ENCODE results near the gene KIF3C. TPM values are rescaled to one million over a fixed set of nuclear protein-coding genes. Genes with fewer than 3 reads are reported as not detected.
A peak's percentile ranks its signal among the peaks of the same experiment; 100 is the strongest.

The KIF3C gene
- total and polyA plus RNA-seq, 9 of the 15 experiments (the other 6 are each of a cell fraction or from before 2014, with no cell fraction given) = 0.69 to 6.7 (median 3.3) TPM

- DNase-seq (ENCODE audit: extremely low read depth in 1 of 4, low spot score in 3 of 4) = no peak
- Histone ChIP-seq H3K9me3 (replicated peaks; ENCODE audit: control insufficient read depth, insufficient read depth, low read depth, low read length) (no peaks in the 10 kb centered on the region), H3K9ac (ENCODE audit: insufficient read depth in 1 of 2, low read depth in 2 of 2, low read length in 2 of 2) (no peak overlapping the region), H3K4me1 (replicated peaks in 1 of 2; ENCODE audit: control insufficient read depth in 2 of 2, insufficient read depth in 2 of 2, low read length in 2 of 2) (peaks cover 6 to 7% of the 10 kb centered on the region in 2 experiments; a peak in 2 of 5 replicates), H3K27me3 (ENCODE audit: control insufficient read depth in 2 of 2, insufficient read depth in 2 of 2, low read length in 2 of 2) (no peaks in the 10 kb centered on the region), H3K4me3 (no peak overlapping the region), H3K36me3 (ENCODE audit: control insufficient read depth, insufficient read depth, low read length) (no peaks in the 10 kb centered on the region; the same call in 2 of the 3 replicates), H3K79me2 (ENCODE audit: control insufficient read depth, insufficient read depth, low read length) (no peaks in the 10 kb centered on the region; the same call in 2 of the 3 replicates), H4K20me1 (replicated peaks; ENCODE audit: control insufficient read depth, insufficient read depth, low read length) (peaks cover 6% of the 10 kb centered on the region; the same call in 1 of the 2 replicates), H3K9me1 (ENCODE audit: control insufficient read depth, insufficient read depth, low read length) (no peaks in the 10 kb centered on the region), H3K27ac (ENCODE audit: extremely low read depth, low read depth, low read length) (no peak overlapping the region), H3K4me2 (ENCODE audit: insufficient read depth, low read length) (no peak overlapping the region), H2AFZ (ENCODE audit: low read depth, low read length) (no peak overlapping the region)
- no peak for FAIRE-seq
- TF ChIP-seq ZNF384 (IDR thresholded peaks at IDR 0.05; ENCODE audit: low read depth, low read length) = 0 out of 2 replicates have a peak, but pooled peaks have one; percentile 19
- TF ChIP-seq ZNF3 (CRISPR knock-in tag; IDR thresholded peaks at IDR 0.05) = no peak
- TF ChIP-seq NBN (IDR thresholded peaks at IDR 0.05; ENCODE audit: low read depth) = no peak
- peak; percentile 73 for TF ChIP-seq ZNF121 (CRISPR knock-in tag; conservative IDR thresholded peaks at IDR 0.05)
- TF ChIP-seq FOXA3 (CRISPR knock-in tag; conservative IDR thresholded peaks at IDR 0.05 in 1 of 2, IDR thresholded peaks at IDR 0.05 in 1 of 2) = no peak
- TF ChIP-seq CREB1 (IDR thresholded peaks at IDR 0.05) = no peak
- TF ChIP-seq CREB1 (CRISPR knock-in tag; IDR thresholded peaks at IDR 0.05) = no peak
- TF ChIP-seq TARDBP (IDR thresholded peaks at IDR 0.05) = no peak
- TF ChIP-seq TBP (optimal IDR thresholded peaks at IDR 0.05; ENCODE audit: low read depth, low read length) = no peak
- TF ChIP-seq SMARCE1 (IDR thresholded peaks at IDR 0.05) = no peak
- no peak for ATAC-seq
- BruUV-seq (replicated peaks) = no TSS peak
- intact Hi-C loops (cut with micrococcal nuclease) = no loop called here
- ChIA-PET CTCF (ENCODE audit: low intra/inter-chr PET ratio) (no interaction called here), POLR2A (no interaction called here)
- in situ Hi-C loops (cut with MboI) = no loop called here
- 67% methylated on average over 3 of the region's 3 CpGs for WGBS (ENCODE audit: insufficient coverage, low coverage, missing lambda C conversion rate)
Measured at GRCh38 chr2:25971596-25971995, 10.7 kb downstream of the KIF3C start.
